HG03442 (cell line): ENCODE data around the gene POU6F2.

ENCODE experiments used
- ATAC-seq: cut with Tn5 transposase; IDR thresholded peaks from one replicate; pipeline ENCODE4 v1.9.1; 2021; ENCODE audit warnings: mild to moderate bottlenecking, moderate library complexity; ENCODE audit not compliant: unreplicated experiment

POU6F2 gene

GRCh38 chr7:39240864-39241263 is 263.2 kb downstream of the POU6F2 start:
- ATAC-seq = no peak

- ATAC-seq = no peak
Observed at GRCh38 chr7:39247576-39247975, 269.9 kb downstream of the POU6F2 start.

- ATAC-seq = no peak
Observed at GRCh38 chr7:39248041-39248691, 270.5 kb downstream of the POU6F2 start.

GRCh38 chr7:39248692-39249090 is 271.0 kb downstream of the POU6F2 start:
- ATAC-seq = no peak

- no peak for ATAC-seq
Observed at GRCh38 chr7:39249635-39250152, 272.0 kb downstream of the POU6F2 start.

- ATAC-seq = no peak
Observed at GRCh38 chr7:39252916-39253315, 275.2 kb downstream of the POU6F2 start.

GRCh38 chr7:39259391-39260003 is 281.8 kb downstream of the POU6F2 start:
- ATAC-seq = no peak

GRCh38 chr7:39260279-39260844 is 282.7 kb downstream of the POU6F2 start:
- no peak for ATAC-seq

- ATAC-seq = no peak
Observed at GRCh38 chr7:39261771-39262170, 284.1 kb downstream of the POU6F2 start.

GRCh38 chr7:39265641-39266591 is 288.2 kb downstream of the POU6F2 start:
- no peak for ATAC-seq

- no peak for ATAC-seq
Observed at GRCh38 chr7:39269034-39269433, 291.3 kb downstream of the POU6F2 start.

- ATAC-seq = no peak
Observed at GRCh38 chr7:39270018-39270417, 292.3 kb downstream of the POU6F2 start.

GRCh38 chr7:39271402-39271801 is 293.7 kb downstream of the POU6F2 start:
- no peak for ATAC-seq

GRCh38 chr7:39272111-39272510 is 294.4 kb downstream of the POU6F2 start:
- no peak for ATAC-seq

- ATAC-seq = no peak
Observed at GRCh38 chr7:39272691-39273090, 295.0 kb downstream of the POU6F2 start.

- no peak for ATAC-seq
Observed at GRCh38 chr7:39280337-39280736, 302.6 kb downstream of the POU6F2 start.

- ATAC-seq = no peak
Observed at GRCh38 chr7:39285256-39285655, 307.5 kb downstream of the POU6F2 start.

- ATAC-seq = no peak
Observed at GRCh38 chr7:39288303-39288702, 310.6 kb downstream of the POU6F2 start.

GRCh38 chr7:39291628-39292410 is 314.1 kb downstream of the POU6F2 start:
- ATAC-seq = no peak

GRCh38 chr7:39293056-39293823 is 315.5 kb downstream of the POU6F2 start:
- no peak for ATAC-seq
